Pancreas (tissue), 10 donors: ENCODE measurements around the gene AHSA1. TPM values are rescaled to one million over a fixed set of nuclear protein-coding genes. Genes with fewer than 3 reads are reported as not detected.
A peak's percentile ranks its signal among the peaks of the same experiment; 100 is the strongest.
"Not testable (repeated sequence)": the region's sequence is repeated elsewhere in the genome, so short reads cannot be mapped to it uniquely, and the experiment has no call there.

Experiments used
- ATAC-seq, 4 donors: fragments of 200-7000 bp; cut with Tn5 transposase; one replicate each; pipeline versions ENCODE4 v1.8.0 to v1.9.1; 2020; ENCODE audit warnings: mild to moderate bottlenecking in 4 of 4, moderate library complexity in 4 of 4
- DNase-seq, 6 donors: peaks; one replicate each; pipeline ENCODE4 v3.0.0-alpha.2; 2020
- FAIRE-seq: peaks from 2 replicates; lab custom pipeline; 2012; peaks lifted over from hg19 to GRCh38; lab: Jason Lieb, UNC
- H3K27ac ChIP-seq, 4 donors: fragments of 200-600 bp; sonication (generic); 1 replicate in 3 of 4; 2 replicates in 1 of 4; pipeline versions ENCODE4 v1.5.0 to v1.8.0; 2020
- H3K27me3 ChIP-seq, 4 donors: fragments of 200-600 bp; one replicate each; pipeline ENCODE4 v1.8.0; 2021
- H3K36me3 ChIP-seq, 3 donors: fragments of 200-600 bp; sonication (generic) in 1 of 3; one replicate each; pipeline versions ENCODE4 v1.5.0 to v1.8.0; 2020 to 2021
- H3K4me1 ChIP-seq, 3 donors: fragments of 200-600 bp; one replicate each; pipeline ENCODE4 v1.8.0; 2021
- H3K4me3 ChIP-seq, 4 donors: fragments of 200-600 bp; sonication (generic) in 2 of 4; one replicate each; pipeline versions ENCODE4 v1.5.0 to v1.8.0; 2020 to 2021
- H3K9me3 ChIP-seq, 4 donors: fragments of 200-600 bp; one replicate each; pipeline ENCODE4 v1.8.0; 2021
- CTCF ChIP-seq, 4 donors: fragments of 200-600 bp; sonication (generic) in 3 of 4; IDR thresholded peaks; one replicate each; pipeline versions ENCODE4 v1.5.0 to v1.8.0; 2021; ENCODE audit warnings: antibody characterized with exemption in 4 of 4
- WGBS, 2 donors: extraction: QIAGEN DNeasy Blood & Tissue Kit; methylation state at CpG; one replicate each; pipeline ENCODE4 v1.1.7; 2013; 5-methylcytosine and 5-hydroxymethylcytosine counted together
- intact Hi-C, 3 donors: fragments of 100-400 bp; cut with DNase I; formaldehyde crosslinking; loops; one replicate each; pipeline versions ENCODE4 v1.11.1 to v1.14.2; 2022
- polyA plus RNA-seq, 2 donors: library from polyadenylated mRNA; stranded (reverse); fragments of 200-250 nt; gene quantifications; one replicate each; pipeline ENCODE4 v1.2.3, GENCODE V29; 2013
- total RNA-seq, 6 donors: library from RNA; stranded (reverse); fragmentation: NEBNext Ultra II Directional in 4 of 6; extraction: Animal tissue kit (Norgen Biotek cat#: 25700) in 4 of 6; gene quantifications; one replicate each; pipeline versions ENCODE4 v1.2.1 to v1.2.4, GENCODE V29; 2021 to 2023
- donor health status: healthy with polysubstance abuse.
- donor health status: DM: no; HTN: no; CAD: no; lungs with moderate emphysema.
- donor health status: DM: no; HTN: no; CAD: no.
- donor health status: control.
- donor health status: control.
- donor health status: Bipolar disorder and iron deficiency.
- donor health status: DM: yes; HTN: yes; CAD: no.
- donor health status: DM: no; HTN: no; CAD: no.
- donor health status: DM: no; HTN: no; CAD: no.
- donor health status: DM: yes; HTN: yes; CAD: no.

AHSA1 gene
- 10 to 100 TPM; 23.2 to 64.3 (median 33.0) TPM for total RNA-seq
- polyA plus RNA-seq: 10 to 100 TPM; 36.0 to 43.9 TPM

GRCh38 chr14:77457522-77458248, at the start of gene AHSA1, which contains the start of gene VIPAS39:
AHSA1 (plus strand) TSS chr14:77458093; CDS start chr14:77458190, 97 bp downstream.
VIPAS39 (minus strand) TSS chr14:77457601; CDS start chr14:77454102, 3,499 bp downstream.
- Histone ChIP-seq H3K4me3 (peak within 1 kb of the TSS; percentile 55 to 99 (median 84)), H3K27me3 (no peaks in the 10 kb centered on the region), H3K27ac (peak within 1 kb of the TSS; percentile 75 to 100 (median 88)), H3K9me3 (no peaks in the 10 kb centered on the region), H3K4me1 (peaks cover 0 to 17% (median 6%) of the 10 kb centered on the region in 3 donors), H3K36me3 (peaks cover 0 to 18% (median 18%) of the 10 kb centered on the region in 3 donors)
- 0% methylated on average over 50 of the region's 50 CpGs for WGBS, 2 donors
- ATAC-seq: peak; percentile 94 to 98 (median 96)
- intact Hi-C loops: no loop called here
- peak; percentile 86 to 98 (median 94) for DNase-seq
- TF ChIP-seq CTCF (IDR thresholded peaks at IDR 0.05): no peak
- FAIRE-seq: peak; percentile 90

GRCh38 chr14:77409131-77409533, 48.8 kb upstream of the AHSA1 start:
- no peak for ATAC-seq
- FAIRE-seq: no peak
- no peak overlapping the region for H3K4me3 ChIP-seq
- no peaks in the 10 kb centered on the region for H3K4me1 ChIP-seq
- intact Hi-C loops: no loop called here
- no peaks in the 10 kb centered on the region for H3K9me3 ChIP-seq
- no peak for DNase-seq
- no peaks in the 10 kb centered on the region for H3K27me3 ChIP-seq
- no peaks in the 10 kb centered on the region for H3K36me3 ChIP-seq
- 46 to 47% methylated on average over 3 of the region's 3 CpGs for WGBS, 2 donors
- H3K27ac ChIP-seq: no peak overlapping the region
- TF ChIP-seq CTCF (IDR thresholded peaks at IDR 0.05): no peak

- WGBS, 2 donors: 91 to 92% methylated on average over 10 of the region's 10 CpGs
- not testable (repeated sequence) for FAIRE-seq
Observed at GRCh38 chr14:77415403-77416030, 42.4 kb upstream of the AHSA1 start.

GRCh38 chr14:77416098-77416497, 41.8 kb upstream of the AHSA1 start:
- H3K4me1 ChIP-seq, H3K9me3 ChIP-seq, ATAC-seq, FAIRE-seq, H3K36me3 ChIP-seq, H3K27me3 ChIP-seq, H3K4me3 ChIP-seq, DNase-seq, intact Hi-C loops, H3K27ac ChIP-seq: not testable (repeated sequence)
- WGBS, 2 donors: 70 to 82% methylated on average over 2 of the region's 3 CpGs

More at GRCh38 chr14:77415403-77416030, 42.4 kb upstream of the AHSA1 start:
- H3K36me3 ChIP-seq, ATAC-seq, H3K4me3 ChIP-seq, H3K9me3 ChIP-seq, H3K27ac ChIP-seq, DNase-seq, intact Hi-C loops, H3K4me1 ChIP-seq, H3K27me3 ChIP-seq: not testable (repeated sequence)

- no peak for FAIRE-seq
- no peak for DNase-seq
- H3K4me1 ChIP-seq: no peaks in the 10 kb centered on the region
- no peak overlapping the region for H3K4me3 ChIP-seq
- TF ChIP-seq CTCF (IDR thresholded peaks at IDR 0.05): no peak
- no peak overlapping the region for H3K27ac ChIP-seq
- no peaks in the 10 kb centered on the region for H3K9me3 ChIP-seq
- WGBS, 2 donors: 88 to 96% methylated on average over 8 of the region's 8 CpGs
- H3K36me3 ChIP-seq: no peaks in the 10 kb centered on the region
- no peak for ATAC-seq
- no peaks in the 10 kb centered on the region for H3K27me3 ChIP-seq
- intact Hi-C loops: no loop called here
Observed at GRCh38 chr14:77416836-77417235, 41.1 kb upstream of the AHSA1 start.
